ENCODE measurements around the gene CDYL. TPM values are rescaled to one million over a fixed set of nuclear protein-coding genes. Genes with fewer than 3 reads are reported as not detected.

Gene CDYL
- total RNA-seq, 6 experiments from 2014 or later, result 28.4 to 34.8 (median 33.8) TPM

- peak overlapping the region; percentile 80 for H3K27ac Mint-ChIP-seq
- peak; percentile 24 for DNase-seq
- H3K27me3 Mint-ChIP-seq (ENCODE audit: insufficient read depth), result peaks cover 6% of the 10 kb centered on the region
- peaks cover 18% of the 10 kb centered on the region for H3K9me3 Mint-ChIP-seq
- peak overlapping the region; percentile 90 for H3K4me3 Mint-ChIP-seq
- H3K36me3 Mint-ChIP-seq (ENCODE audit: low read depth), result peaks cover 20% of the 10 kb centered on the region
- no peak for TF ChIP-seq CTCF (IDR thresholded peaks at IDR 0.05)
- peaks cover 45% of the 10 kb centered on the region for H3K4me1 Mint-ChIP-seq (ENCODE audit: low read depth)
Measured at GRCh38 chr6:4776493-4777393, 539 bp downstream of the CDYL start.

- peaks cover 51% of the 10 kb centered on the region for H3K4me1 Mint-ChIP-seq (ENCODE audit: low read depth)
- peaks cover 18% of the 10 kb centered on the region for H3K9me3 Mint-ChIP-seq
- H3K36me3 Mint-ChIP-seq (ENCODE audit: low read depth), result peaks cover 20% of the 10 kb centered on the region
- peak overlapping the region; percentile 80 for H3K27ac Mint-ChIP-seq
- peaks cover 6% of the 10 kb centered on the region for H3K27me3 Mint-ChIP-seq (ENCODE audit: insufficient read depth)
- DNase-seq, result no peak
- TF ChIP-seq CTCF (IDR thresholded peaks at IDR 0.05), result no peak
- peak overlapping the region; percentile 90 for H3K4me3 Mint-ChIP-seq
Measured at GRCh38 chr6:4777394-4777935, 1.3 kb downstream of the CDYL start.

DNA sequence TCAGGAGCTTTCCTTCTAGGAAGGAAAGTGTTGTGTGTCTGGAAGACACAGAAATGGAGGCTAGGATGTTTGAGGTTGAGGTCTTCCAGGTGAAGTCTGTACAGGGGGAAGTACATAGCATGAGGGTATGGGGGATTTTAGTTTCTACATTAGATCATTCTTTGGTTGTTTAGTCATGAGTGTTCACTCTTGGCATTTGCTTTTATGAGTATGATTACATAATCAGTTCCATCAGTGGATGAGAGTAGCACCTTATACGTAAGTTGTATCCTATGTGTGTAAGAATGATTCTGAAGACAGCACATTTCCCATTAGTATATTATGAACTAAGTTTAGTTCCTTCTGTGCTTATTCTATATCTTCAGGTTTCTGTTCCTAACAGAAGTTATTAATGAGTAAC is 1.9 kb downstream of the CDYL start:
- peak; percentile 36 for DNase-seq
- Mint-ChIP-seq H3K4me1 (ENCODE audit: low read depth) (peaks cover 56% of the 10 kb centered on the region), H3K27me3 (ENCODE audit: insufficient read depth) (peaks cover 6% of the 10 kb centered on the region), H3K4me3 (peak overlapping the region; percentile 90), H3K9me3 (peaks cover 18% of the 10 kb centered on the region), H3K27ac (peak overlapping the region; percentile 24; the same call in 1 of the 2 replicates), H3K36me3 (ENCODE audit: low read depth) (peaks cover 20% of the 10 kb centered on the region)
- no peak for TF ChIP-seq CTCF (IDR thresholded peaks at IDR 0.05)

DNA sequence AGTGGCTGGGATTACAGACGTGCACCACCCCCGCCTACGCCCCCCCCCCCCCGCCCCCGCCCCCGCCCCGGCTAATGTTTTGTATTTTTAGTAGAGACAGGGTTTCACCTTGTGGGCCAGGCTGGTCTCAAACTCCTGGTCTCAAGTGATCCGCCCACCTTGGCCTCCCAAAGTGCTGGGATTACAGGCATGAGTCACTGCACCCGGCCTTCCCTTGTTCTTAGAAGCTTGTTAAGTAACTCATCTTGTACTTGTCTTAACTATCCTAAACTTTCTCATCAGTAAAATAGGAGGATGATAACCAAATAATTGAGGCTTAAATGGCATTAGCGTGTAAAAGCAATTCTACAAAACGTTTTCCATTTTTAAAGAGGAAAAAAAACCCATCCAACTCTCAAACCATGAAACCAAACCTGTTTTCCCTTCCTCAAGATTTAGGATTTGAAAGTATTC is 4.2 kb downstream of the CDYL start:
- TF ChIP-seq CTCF (IDR thresholded peaks at IDR 0.05), result no peak
- peak; percentile 29 for DNase-seq
- Mint-ChIP-seq H3K4me1 (ENCODE audit: low read depth) (peaks cover 48% of the 10 kb centered on the region), H3K27me3 (ENCODE audit: insufficient read depth) (no peaks in the 10 kb centered on the region; the same call in 1 of the 2 replicates), H3K36me3 (ENCODE audit: low read depth) (peaks cover 21% of the 10 kb centered on the region), H3K9me3 (peaks cover 23% of the 10 kb centered on the region), H3K27ac (peak overlapping the region; percentile 36; the same call in 1 of the 2 replicates), H3K4me3 (no peak overlapping the region)

DNA sequence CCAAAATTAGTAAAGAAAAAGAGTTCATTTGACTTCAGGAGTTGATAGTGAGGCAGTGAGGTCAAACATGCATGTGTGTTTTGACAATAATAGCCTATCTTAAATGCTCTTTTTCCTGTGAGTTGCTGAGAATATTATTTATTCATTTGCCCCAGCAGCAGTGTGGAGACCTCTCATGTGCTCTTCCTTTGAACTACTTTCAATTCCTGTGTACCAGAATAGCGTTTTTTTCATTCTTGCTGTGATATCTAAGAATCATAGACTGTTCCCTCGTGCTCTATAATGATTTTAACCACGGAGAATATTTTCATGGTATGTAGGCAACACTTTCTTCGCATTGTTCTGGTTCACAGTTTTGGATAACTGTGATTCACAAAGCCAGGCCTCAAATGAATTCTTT is 5.2 kb downstream of the CDYL start:
- no peak for TF ChIP-seq CTCF (IDR thresholded peaks at IDR 0.05)
- Mint-ChIP-seq H3K4me1 (ENCODE audit: low read depth) (peaks cover 57% of the 10 kb centered on the region), H3K27ac (no peak overlapping the region), H3K4me3 (no peak overlapping the region), H3K9me3 (peaks cover 23% of the 10 kb centered on the region), H3K36me3 (ENCODE audit: low read depth) (peaks cover 21% of the 10 kb centered on the region), H3K27me3 (ENCODE audit: insufficient read depth) (no peaks in the 10 kb centered on the region; the same call in 1 of the 2 replicates)
- DNase-seq, result no peak

Data from HFFc6 (cell line).